GM12878 (cell line): ENCODE data around the gene ZNF260. TPM values are rescaled to one million over a fixed set of nuclear protein-coding genes. Genes with fewer than 3 reads are reported as not detected.

ENCODE experiments used
- ASH2L ChIP-seq: fragments of 300-600, 200-600 bp; sonication (generic); IDR thresholded peaks from 2 replicates; pipeline ENCODE4 v1.6.1; 2017; ENCODE audit warnings: low read depth, mild to moderate bottlenecking, borderline replicate concordance
- CHD1 ChIP-seq: IDR thresholded peaks from 2 replicates; pipeline ENCODE4 v1.6.1; 2012; ENCODE audit warnings: low read depth, low read length, improper control_type of control experiment
- CREM ChIP-seq: IDR thresholded peaks from 2 replicates; pipeline ENCODE4 v1.6.1; 2014; ENCODE audit warnings: antibody characterized with exemption, low read depth
- CUX1 ChIP-seq: IDR thresholded peaks from 2 replicates; pipeline ENCODE4 v1.6.1; 2012; ENCODE audit warnings: improper control_type of control experiment, low read depth, low read length; ENCODE audit not compliant: insufficient replicate concordance
- ELK1 ChIP-seq: IDR thresholded peaks from 2 replicates; pipeline ENCODE4 v1.6.1; 2012; ENCODE audit warnings: low read depth, low read length, improper control_type of control experiment
- FOS ChIP-seq: IDR thresholded peaks from 3 replicates; pipeline ENCODE4 v1.6.1; 2011; ENCODE audit warnings: borderline replicate concordance; ENCODE audit not compliant: insufficient read length; ENCODE audit errors: extremely low read depth
- HDGF ChIP-seq: fragments of 450-650 bp; IDR thresholded peaks from 2 replicates; pipeline ENCODE4 v1.6.1; 2016; ENCODE audit warnings: antibody characterized with exemption
- IRF4 ChIP-seq: IDR thresholded peaks from 2 replicates; pipeline ENCODE4 v1.6.1; 2011; ENCODE audit warnings: low read depth, low read length
- IRF5 ChIP-seq: fragments of 450-650 bp; IDR thresholded peaks from 2 replicates; pipeline ENCODE4 v1.6.1; 2017; ENCODE audit warnings: borderline replicate concordance
- KDM1A ChIP-seq: fragments of 200-600 bp; sonication (generic); IDR thresholded peaks from 2 replicates; pipeline ENCODE4 v1.6.1; 2016; ENCODE audit warnings: borderline replicate concordance
- MEF2A ChIP-seq: IDR thresholded peaks from 2 replicates; pipeline ENCODE4 v1.6.1; 2011; ENCODE audit warnings: low read depth, mild to moderate bottlenecking, low read length, moderate library complexity; ENCODE audit not compliant: insufficient read depth
- MTA3 ChIP-seq: IDR thresholded peaks from 2 replicates; pipeline ENCODE4 v1.6.1; 2012; ENCODE audit warnings: low read length, inconsistent platforms, borderline replicate concordance
- NR2F1 ChIP-seq: fragments of 450-650 bp; conservative IDR thresholded peaks from 2 replicates; pipeline ENCODE4 v1.6.1; 2017; ENCODE audit warnings: mild to moderate bottlenecking
- PAX5 ChIP-seq: IDR thresholded peaks from 2 replicates; pipeline ENCODE4 v1.6.1; 2011; ENCODE audit warnings: low read depth, low read length, borderline replicate concordance
- POLR2A ChIP-seq: IDR thresholded peaks from 2 replicates; pipeline ENCODE4 v1.6.1; 2011; ENCODE audit warnings: low read depth, mild to moderate bottlenecking, low read length
- POU2F2 ChIP-seq: IDR thresholded peaks from 3 replicates; pipeline ENCODE4 v1.6.1; 2011; ENCODE audit warnings: low read depth, mild to moderate bottlenecking, low read length, borderline replicate concordance
- RB1 ChIP-seq: fragments of 450-650 bp; formaldehyde crosslinking; IDR thresholded peaks from 2 replicates; pipeline ENCODE4 v1.6.1; 2017; ENCODE audit warnings: mild to moderate bottlenecking, borderline replicate concordance
- RBBP5 ChIP-seq: fragments of 200-600 bp; sonication (generic); conservative IDR thresholded peaks from 2 replicates; pipeline ENCODE4 v1.6.1; 2016
- RCOR1 ChIP-seq: conservative IDR thresholded peaks from 2 replicates; pipeline ENCODE4 v1.6.1; 2012; ENCODE audit warnings: low read depth, low read length, improper control_type of control experiment
- RELB ChIP-seq: fragments of 450-650 bp; IDR thresholded peaks from 2 replicates; pipeline ENCODE4 v1.6.1; 2017; ENCODE audit warnings: low read depth, mild to moderate bottlenecking, moderate library complexity
- SMAD5 ChIP-seq: IDR thresholded peaks from 2 replicates; pipeline ENCODE4 v1.6.1; 2016; ENCODE audit warnings: antibody characterized with exemption, low read depth
- SP1 ChIP-seq: IDR thresholded peaks from one replicate; pipeline ENCODE4 v1.6.1; 2011; ENCODE audit warnings: low read depth, low read length
- TARDBP ChIP-seq: IDR thresholded peaks from 2 replicates; pipeline ENCODE4 v1.6.1; 2016; ENCODE audit warnings: borderline replicate concordance
- ZNF217 ChIP-seq: fragments of 450-650 bp; IDR thresholded peaks from 2 replicates; pipeline ENCODE4 v1.6.1; 2017; ENCODE audit warnings: antibody characterized with exemption, mild to moderate bottlenecking
- polyA plus RNA-seq, 11 experiments: library from polyadenylated mRNA; depleted of rRNA in 4 of 11; unstranded in 6 of 11; stranded (reverse) in 5 of 11; fragments of >200 nt; fragmentation: Nextera tagmentation in 4 of 11; fragmentation: Illumina TruSeq in 1 of 11; extraction: Ambion mirVana in 4 of 11; extraction: Trizol in 1 of 11; gene quantifications; 1 replicate in 1 of 11; 2 replicates in 10 of 11; pipeline versions ENCODE4 v1.2.1 to v1.2.3, GENCODE V29; 2011 to 2016; ENCODE audit warnings: inconsistent platforms in 2 of 11, missing spikeins in 2 of 11, low read depth in 1 of 11
- total RNA-seq, 4 experiments: library from RNA; depleted of rRNA in 3 of 4; stranded (reverse); fragments of >200 nt in 3 of 4; fragmentation: Illumina TruSeq in 1 of 4; extraction: Trizol in 1 of 4; gene quantifications; 2 replicates each; pipeline versions ENCODE4 v1.2.1 to v1.2.3, GENCODE V29; 2013 to 2021

The ZNF260 gene
- total and polyA plus RNA-seq, 10 of the 15 experiments (the other 5 are each of a cell fraction or from before 2014, with no cell fraction given) = 1.9 to 9.7 (median 7.1) TPM

GRCh38 chr19:36528194-36528920 is at the start of gene ZNF260 (continued):
- TF ChIP-seq FOS (no peak), ASH2L (no peak), CREM (peak; percentile 91), CUX1 (no peak), SMAD5 (peak; percentile 88), RBBP5 (no peak), KDM1A (no peak), MTA3 (no peak), ELK1 (0 out of 2 replicates have a peak, but pooled peaks have one; percentile 16), IRF4 (no peak), POLR2A (peak; percentile 80), TARDBP (peak; percentile 63; the same call in 1 of the 2 replicates), HDGF (no peak), POU2F2 (no peak), SP1 (no peak), RELB (peak; percentile 87), NR2F1 (peak; percentile 51; the same call in 1 of the 2 replicates), ZNF217 (no peak), RB1 (peak; percentile 75; the same call in 1 of the 2 replicates), CHD1 (no peak), PAX5 (no peak), IRF5 (no peak), MEF2A (no peak), RCOR1 (no peak)
